ENCODE measurements around the gene DNMT3B. TPM values are rescaled to one million over a fixed set of nuclear protein-coding genes. Genes with fewer than 3 reads are reported as not detected.

Gene DNMT3B
- total RNA-seq, 2 donors from 2014 or later, result 0.38 to 0.56 TPM

DNA sequence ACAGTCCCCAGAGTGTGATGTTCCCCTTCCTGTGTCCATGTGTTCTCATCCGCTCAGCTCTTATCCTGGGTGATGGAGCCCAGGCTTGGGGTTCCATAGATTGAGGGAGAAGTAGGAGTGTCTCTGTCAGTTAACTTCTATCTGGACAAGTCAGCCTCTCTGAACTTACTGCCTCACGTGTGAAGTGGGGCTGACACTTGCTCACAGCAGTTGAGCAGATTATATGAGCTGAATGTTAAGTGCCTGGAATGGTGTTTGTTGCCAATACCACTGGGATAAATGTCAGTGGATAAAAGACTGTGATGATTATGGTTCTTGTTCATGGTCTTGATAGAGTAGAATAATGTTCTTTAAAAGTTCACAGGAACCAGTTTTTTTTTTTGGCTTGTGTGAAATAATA is 79.4 kb downstream of the DNMT3B start:
- intact Hi-C loops (cut with DNase I), result no loop called here

DNA sequence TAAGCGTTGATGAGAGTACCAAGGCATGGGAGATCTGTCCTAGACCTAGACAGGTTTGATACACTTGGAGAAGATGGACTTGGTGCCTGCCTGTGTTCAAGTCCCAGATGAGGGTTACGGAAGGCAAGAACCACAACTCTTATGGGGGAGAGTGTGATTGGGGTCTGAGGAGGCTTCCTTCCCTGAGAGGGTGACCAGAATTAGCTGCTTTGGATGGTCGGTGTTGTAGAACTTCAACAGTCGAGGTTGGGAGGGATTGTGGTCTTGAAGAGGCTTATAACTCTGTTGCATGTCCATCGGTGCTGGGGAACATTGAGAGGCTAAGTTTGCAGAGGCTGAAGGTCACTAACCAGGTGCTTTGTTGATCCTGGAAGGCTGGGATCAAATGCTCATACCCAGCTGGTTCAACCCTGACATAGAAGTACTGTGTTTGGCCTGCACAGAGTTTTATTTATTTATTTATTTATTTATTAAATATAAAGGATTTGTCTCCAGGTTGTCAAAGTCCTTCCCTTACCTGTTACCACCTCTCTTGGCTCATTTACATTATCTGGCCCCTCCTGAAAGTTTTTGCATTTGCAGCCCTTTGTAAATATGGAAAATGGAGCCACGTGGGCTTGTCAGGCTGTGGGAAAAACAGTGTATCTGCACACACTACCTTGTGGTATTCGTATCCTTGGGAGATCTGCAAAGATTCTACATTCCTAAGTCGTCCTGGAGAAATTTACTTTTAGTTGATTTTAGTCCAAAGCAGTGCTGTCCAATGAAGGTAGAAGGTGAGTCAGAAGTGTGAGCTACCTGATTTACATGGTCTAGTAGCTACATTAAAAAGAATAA is 80.7 kb downstream of the DNMT3B start:
- intact Hi-C loops (cut with DNase I), result no loop called here
- no peak for DNase-seq (ENCODE audit: low spot score)

More for the DNA sequence above, 79.4 kb downstream of the DNMT3B start:
- no peak for DNase-seq (ENCODE audit: low spot score)

DNA sequence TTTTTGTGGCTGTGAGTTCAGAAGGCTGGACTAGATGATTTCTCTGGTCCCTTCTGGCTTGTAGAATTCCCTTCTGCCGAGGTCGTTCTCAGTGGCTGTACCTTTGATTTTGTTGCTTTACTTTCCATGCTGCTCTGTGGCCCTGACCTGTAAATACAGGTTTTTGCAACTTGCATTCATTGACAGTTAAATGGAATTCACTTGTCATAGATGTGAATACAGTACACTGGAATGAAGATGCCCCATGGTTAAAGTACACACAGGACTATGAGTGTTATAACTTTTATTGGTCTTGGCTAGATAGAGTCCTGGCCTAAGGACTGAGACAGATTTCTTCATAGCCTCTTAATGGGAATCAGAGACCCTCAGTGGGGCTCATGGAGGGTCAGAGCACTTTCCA is 83.6 kb downstream of the DNMT3B start:
- no peak for DNase-seq (ENCODE audit: low spot score)
- intact Hi-C loops (cut with DNase I), result no loop called here

DNA sequence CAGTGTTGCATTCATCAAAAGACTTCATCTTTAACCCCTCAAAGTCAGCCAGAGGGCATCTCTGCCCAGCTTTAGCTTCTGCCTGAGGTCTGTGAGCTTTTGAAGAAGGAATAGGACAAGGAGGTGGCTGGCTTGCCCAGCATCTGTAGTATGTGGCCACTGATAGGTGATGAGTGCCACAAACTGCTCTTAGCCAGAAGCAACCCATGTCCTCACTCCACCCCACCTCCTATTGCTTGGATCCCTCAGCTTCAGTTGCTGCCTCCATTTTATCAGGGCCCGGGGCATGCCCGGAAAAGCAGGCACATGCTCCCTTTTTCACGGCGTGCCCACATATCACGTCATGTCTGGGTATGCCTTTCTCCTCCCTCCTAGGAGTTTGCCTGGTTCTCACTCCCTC is 84.7 kb downstream of the DNMT3B start:
- no peak for DNase-seq (ENCODE audit: low spot score)
- intact Hi-C loops (cut with DNase I), result no loop called here

DNA sequence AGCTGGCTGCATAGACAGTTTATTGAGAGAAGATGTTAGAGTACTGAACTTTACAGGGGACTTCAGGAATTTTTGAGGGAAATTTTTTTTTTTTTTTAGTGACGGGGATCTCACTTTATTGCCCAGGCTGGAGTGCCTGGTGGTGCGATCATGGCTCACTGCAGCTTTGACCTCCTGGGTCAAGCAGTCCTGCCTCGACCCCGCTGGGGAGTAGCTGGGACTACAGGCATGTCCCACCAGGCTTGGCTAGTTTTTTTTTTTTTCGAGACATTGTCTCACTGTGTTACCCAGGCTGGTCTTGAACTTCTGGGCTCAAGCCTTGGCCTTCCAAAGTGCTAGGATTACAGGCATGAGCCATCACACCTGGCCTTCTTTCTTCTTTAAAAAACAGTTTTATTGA is 85.8 kb downstream of the DNMT3B start:
- intact Hi-C loops (cut with DNase I), result no loop called here
- no peak for DNase-seq (ENCODE audit: low spot score)

DNA sequence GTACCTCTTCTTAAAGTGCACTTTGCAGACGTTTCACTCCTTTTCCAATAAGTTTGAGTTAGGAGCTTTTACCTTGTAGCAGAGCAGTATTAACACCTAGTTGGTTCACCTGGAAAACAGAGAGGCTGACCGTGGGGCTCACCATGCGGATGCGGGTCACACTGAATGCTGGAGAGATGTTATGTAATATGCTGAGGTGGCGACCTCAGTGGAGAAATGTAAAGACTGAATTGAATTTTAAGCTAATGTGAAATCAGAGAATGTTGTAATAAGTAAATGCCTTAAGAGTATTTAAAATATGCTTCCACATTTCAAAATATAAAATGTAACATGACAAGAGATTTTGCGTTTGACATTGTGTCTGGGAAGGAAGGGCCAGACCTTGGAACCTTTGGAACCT is 86.7 kb downstream of the DNMT3B start:
- DNase-seq (ENCODE audit: low spot score), result no peak
- intact Hi-C loops (cut with DNase I), result no loop called here

DNA sequence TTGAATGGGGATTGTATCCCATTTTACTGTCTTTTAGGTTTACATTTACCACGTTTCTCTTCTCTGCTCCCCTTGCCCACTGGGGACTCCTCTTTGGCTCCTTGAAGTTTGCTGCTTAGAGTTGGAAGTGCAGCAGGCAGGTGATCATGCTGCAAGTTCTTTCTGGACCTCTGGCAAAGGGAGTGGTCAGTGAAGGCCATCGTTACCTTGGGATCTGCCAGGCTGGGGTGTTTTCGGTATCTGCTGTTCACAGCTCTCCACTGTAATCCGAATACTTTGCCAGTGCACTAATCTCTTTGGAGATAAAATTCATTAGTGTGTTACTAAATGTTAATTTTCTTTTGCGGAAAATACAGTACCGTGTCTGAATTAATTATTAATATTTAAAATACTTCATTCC is 87.4 kb downstream of the DNMT3B start:
- intact Hi-C loops (cut with DNase I), result no loop called here
- DNase-seq (ENCODE audit: low spot score), result no peak

DNA sequence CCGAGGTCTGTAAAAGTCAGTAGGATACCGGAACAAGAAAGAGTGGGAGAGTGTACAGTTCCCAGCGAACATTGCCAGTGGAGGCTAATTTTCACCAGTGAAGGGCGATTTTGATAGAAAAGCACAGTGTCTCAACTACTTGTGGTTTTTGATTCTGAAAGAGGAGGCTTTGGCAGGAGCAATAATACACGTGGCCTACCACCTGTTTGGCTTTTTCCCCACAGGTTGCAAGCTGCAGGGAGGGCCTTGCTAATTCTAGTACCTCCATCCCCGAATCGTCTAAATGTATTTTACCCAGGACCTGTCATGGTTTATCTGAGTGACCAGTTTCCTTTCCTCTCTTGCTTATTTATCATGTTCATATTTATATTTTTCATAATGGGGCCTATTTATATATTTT is 93.2 kb downstream of the DNMT3B start:
- intact Hi-C loops (cut with DNase I), result no loop called here
- DNase-seq (ENCODE audit: low spot score), result no peak

DNA sequence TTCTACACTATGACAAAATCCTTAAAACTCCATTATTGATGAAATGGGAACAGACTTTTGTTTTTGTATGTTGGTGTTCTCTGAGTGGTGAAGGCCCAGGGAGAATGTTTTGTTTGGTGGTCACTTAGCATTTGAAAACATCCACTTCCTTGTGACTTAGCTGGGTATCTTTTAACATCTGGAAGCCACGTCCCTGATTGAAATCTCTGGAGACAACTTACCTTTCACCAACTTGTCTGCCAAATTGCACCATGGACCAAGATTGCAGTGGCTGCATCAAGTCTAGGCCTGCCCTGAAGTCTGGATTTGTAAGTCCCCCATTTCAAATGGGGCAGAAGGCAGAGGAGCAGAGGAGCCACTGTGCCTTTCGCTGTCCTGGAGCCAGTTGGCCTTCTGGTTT is 96.0 kb downstream of the DNMT3B start:
- no peak for DNase-seq (ENCODE audit: low spot score)

More for the DNA sequence above, 96.0 kb downstream of the DNMT3B start:
- intact Hi-C loops (cut with DNase I), result no loop called here

Other genes starting within 250 kb of the DNMT3B start
- 10 to 100 TPM in 1 of 2 donors, 1 to 10 TPM in 1; 9.3 to 12.0 TPM for gene NOL4L, start 177.1 kb upstream of the DNMT3B start, total RNA-seq
- under 1 TPM in 1 of 2 donors, not detected in 1; 0.05 TPM for gene C20orf203, start 88.4 kb upstream of the DNMT3B start, total RNA-seq
- 10 to 100 TPM; 38.9 to 43.2 TPM for gene COMMD7, start 18.9 kb upstream of the DNMT3B start, total RNA-seq
- 100 to 1,000 TPM; 127 to 141 TPM for gene MAPRE1, start 57.6 kb downstream of the DNMT3B start, total RNA-seq
- under 1 TPM; 0.28 to 0.81 TPM for gene EFCAB8, start 96.5 kb downstream of the DNMT3B start, total RNA-seq
- gene SUN5, start 242.0 kb downstream of the DNMT3B start, total RNA-seq, result not detected
- not detected for gene BPIFB2, start 245.3 kb downstream of the DNMT3B start, total RNA-seq